GM18498 (cell line): ENCODE data around the gene SOWAHA.

ENCODE experiments used
- ATAC-seq: cut with Tn5 transposase; IDR thresholded peaks from one replicate; pipeline ENCODE4 v1.9.1; 2021; ENCODE audit warnings: mild to moderate bottlenecking, moderate library complexity; ENCODE audit not compliant: unreplicated experiment

The SOWAHA gene

DNA sequence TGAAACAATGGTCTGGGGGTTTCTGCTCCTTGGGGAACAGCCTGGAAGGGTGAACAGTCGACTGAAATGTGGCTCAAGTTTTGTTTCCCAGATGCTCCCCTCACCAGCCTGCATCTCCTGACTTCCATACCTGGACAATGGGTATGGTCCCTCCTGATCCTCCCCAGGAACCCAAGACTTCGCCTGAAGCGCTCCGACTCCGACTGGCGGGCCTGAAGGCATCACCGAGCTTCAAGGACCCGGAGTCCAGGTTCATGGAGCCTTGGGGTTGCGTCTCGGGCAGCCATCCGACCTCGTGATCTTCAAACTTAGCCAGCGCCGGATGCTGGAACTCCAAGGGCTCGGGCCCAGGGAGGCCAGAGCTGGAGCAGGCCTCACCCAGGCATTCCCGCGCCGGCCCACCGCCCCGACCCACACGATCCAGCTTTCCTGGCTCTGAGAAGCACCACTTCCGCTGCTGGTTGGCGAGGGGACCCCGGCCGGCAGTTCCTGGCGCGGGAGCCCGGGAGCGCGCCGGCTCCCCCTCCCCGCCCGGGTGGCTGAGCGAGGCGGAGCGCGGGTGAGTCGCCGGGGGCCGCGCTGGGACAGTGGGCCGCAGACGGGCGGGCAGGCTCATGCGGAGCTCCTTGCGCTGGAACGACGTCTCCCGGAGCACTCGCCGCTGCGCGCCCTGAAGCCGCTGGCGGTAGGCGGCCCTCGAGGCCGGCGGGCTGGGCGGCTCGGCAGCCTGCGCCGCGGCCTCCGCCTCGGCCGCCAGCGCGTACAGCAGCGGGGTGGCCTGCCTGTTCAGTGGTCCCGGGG lies 12.1 kb downstream of the SOWAHA start:
- ATAC-seq: no peak

DNA sequence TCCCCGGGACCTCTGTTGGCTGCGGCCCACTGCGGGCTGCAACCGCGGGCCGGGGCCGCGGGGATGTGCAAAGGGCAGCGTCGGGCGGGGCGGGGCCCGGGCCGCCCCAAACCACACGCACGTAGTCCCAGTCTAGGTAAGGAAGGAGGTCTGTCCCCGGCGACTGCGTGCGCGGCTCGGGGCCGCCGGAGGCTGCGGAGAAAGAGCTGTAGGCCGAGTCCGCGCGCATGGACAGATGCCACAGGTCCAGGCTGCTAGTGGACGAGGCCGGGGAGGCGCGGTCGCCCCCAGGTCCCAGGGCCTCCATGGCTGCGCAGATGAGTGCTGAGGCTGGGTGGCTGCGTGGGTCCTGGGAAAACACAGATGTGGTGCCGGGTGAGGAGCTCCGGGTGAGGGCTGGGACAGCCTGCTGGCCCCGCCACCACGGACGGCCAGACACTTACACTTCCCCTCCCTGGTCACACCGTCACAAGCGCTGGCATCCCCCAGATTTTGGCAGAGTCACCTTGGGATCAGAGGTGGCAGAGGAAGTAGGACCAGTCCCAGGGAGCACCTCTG lies 12.8 kb downstream of the SOWAHA start:
- no peak for ATAC-seq

GRCh38 chr5:132826424-132827082 lies 13.5 kb downstream of the SOWAHA start:
- ATAC-seq: no peak

DNA sequence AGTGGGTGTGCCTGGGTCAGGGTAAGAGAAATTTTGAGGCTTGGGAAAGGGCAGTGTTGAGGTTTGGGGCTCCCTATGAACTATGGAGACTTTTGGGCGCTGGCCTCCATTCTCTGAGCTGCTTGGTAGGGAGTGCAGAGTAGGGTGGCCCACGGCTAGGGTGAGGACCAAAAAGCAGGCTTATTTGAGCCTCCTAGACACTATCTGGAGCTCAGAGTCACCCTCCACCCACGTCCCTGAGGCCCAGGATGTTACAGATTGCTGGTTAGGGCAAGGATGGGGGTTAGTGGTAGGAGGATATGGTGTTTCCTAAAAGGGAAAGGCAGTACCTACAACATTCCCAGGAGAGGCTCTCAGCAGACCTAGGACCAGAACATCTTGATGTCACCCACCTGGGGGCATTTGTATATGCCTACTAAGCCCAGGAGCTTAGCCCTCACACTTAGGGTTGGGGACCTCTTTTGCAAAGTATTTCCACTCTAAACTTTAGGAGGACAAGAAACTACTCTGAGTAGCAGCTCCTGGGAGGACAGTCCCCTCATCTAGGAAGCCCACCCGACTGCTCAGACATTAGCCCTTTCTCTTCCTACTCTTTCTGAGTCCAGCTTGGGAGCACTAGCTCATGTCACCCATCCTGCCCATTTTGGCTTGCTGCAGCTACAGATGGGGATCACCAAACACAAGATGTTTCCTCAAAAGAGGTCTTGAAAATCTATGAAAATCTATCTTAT lies 15.0 kb downstream of the SOWAHA start:
- ATAC-seq: no peak

- ATAC-seq: no peak
Measured at GRCh38 chr5:132828846-132829494, 15.9 kb downstream of the SOWAHA start.

- peak; percentile 80 for ATAC-seq
Measured at GRCh38 chr5:132829742-132830435, 16.8 kb downstream of the SOWAHA start.

DNA sequence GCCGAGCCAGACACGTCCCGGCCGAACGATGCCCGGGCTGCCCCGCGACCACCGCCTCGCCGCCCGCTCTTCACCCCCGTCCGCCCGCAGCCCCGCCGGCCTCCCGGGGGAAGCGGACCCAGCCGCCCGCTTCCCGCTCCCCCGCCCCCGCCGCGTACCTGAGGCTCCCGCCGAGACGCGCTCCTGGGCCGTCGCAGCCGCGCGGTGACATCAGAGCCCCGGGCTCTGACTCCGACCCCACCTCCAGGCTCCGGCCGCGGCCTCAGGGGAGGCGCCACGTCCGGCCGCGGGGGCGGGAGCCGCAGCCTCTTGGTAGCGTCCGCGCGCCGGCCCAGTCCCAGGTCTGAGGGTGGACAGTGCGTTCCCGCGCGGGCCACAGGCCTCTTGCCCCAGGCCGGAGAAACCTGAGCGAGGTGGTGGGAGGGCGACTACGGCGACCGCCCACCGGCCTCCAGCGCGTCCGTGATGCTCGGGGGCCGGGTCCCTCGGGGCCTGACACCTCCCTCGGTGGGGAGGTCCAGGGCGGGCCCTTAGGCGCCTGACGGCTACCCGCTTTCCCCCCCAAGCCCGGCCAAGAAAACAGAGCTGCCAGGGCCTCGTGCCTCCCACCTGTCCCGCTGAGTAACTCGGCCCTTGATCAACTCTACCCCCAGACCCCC lies 17.5 kb downstream of the SOWAHA start, which contains the start of gene SHROOM1:
Gene SHROOM1, minus strand, starts transcription at position 212 of the 659 bp plus-strand sequence. CDS start 4,507 bp downstream, outside the sequence.
- ATAC-seq: peak; percentile 68

DNA sequence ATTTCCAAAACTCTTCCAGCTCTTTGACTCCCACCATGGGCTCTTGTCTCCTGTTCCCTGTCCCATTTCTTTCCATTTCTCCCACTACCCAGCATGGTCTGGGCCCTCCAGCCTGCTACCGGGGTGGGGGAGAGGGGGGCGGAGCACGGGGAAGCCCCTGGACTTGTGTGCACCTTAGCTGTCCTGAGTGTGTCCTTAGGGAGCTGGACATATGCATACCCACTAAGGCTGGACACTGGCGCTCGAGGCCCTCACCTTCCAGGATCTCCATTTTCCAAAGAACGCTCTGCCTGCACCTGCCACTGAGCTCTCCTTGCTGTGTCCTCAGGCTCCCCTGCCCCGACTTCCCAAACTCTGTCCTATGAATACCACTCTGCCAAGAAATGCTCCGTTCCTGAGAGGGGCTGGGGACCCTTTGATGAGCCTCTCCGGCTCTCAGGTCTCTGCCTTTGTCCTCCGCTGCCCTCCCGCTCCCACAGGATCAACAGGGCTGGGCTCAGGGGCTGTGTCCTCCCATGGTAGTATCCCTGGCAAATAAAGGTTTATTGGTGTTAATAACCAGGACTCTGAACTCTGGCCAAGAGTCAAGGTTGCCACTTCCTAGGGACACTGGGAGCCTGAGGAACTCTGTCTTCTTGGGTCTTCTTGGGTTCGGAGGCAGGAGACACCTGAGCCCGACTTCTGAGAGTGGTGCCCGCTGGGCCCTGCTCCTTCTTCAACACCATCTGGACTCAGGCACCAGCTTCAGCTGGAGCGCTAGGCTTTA lies 18.2 kb downstream of the SOWAHA start:
- ATAC-seq: no peak

DNA sequence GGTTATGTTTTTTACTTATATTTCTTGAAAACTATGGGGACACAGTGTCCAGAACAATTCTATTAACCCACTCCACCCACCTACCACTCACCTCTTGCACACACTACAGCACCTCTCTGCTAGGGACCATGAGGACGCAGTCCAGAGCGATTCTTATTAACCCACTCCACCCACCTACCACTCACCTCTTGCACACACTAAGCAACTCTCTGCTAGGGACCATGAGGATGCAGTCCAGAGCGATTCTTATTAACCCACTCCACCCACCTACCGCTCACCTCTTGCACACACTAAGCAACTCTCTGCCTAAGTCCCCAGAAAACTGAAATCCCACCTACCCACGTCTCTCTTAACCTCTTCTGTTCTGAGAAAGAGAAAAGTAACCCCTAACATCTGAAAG lies 19.5 kb downstream of the SOWAHA start:
- ATAC-seq: no peak

- no peak for ATAC-seq
Measured at GRCh38 chr5:132834057-132834456, 21.0 kb downstream of the SOWAHA start.

GRCh38 chr5:132836852-132837251 lies 23.8 kb downstream of the SOWAHA start:
- no peak for ATAC-seq

DNA sequence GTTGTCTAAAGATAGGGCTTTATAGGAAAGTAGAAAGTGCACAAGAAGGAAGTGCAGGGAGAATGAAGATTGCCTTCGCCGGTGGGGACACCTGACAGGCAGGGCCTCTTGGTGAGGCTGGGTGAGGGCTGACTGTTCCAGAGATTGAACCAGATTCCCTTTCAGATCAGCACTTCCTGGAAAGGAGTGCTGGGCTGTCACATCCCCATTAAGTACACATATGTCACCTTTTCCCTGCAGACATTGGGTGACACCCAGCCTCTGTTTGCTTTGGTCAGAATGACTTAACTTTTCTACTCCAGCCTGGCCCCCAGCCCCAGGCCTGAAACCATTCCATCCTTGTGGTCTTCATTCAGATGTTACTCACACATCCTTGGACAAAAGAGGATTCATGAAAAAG lies 24.8 kb downstream of the SOWAHA start:
- ATAC-seq: no peak

GRCh38 chr5:132838516-132839282 lies 25.6 kb downstream of the SOWAHA start:
- ATAC-seq: no peak

- no peak for ATAC-seq
Measured at GRCh38 chr5:132839426-132840301, 26.6 kb downstream of the SOWAHA start.

DNA sequence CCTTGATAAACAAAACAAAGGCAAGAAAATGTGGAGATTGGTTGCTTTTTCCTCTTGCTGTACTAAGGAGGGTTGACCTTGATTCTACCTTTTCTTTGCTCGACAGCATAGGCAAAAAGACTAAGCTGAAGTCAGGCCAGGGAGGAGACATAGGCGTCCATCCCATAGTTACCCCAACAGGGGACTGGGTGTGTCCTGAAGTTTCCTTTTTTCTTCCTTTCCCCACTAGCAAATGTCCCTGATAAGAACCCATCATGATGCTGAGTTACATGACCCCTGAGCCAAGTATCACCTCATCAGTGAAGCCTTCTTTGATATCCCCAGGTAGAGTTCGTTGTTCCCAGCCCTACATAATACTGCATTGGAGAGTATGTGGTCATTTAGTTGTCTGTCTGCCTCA lies 27.2 kb downstream of the SOWAHA start:
- ATAC-seq: no peak

- no peak for ATAC-seq
Measured at GRCh38 chr5:132840896-132841295, 27.8 kb downstream of the SOWAHA start.

GRCh38 chr5:132841305-132841704 lies 28.2 kb downstream of the SOWAHA start:
- ATAC-seq: no peak
